Mucosa of gallbladder (tissue), 1 donor: ENCODE data around the gene GRK3. TPM values are rescaled to one million over a fixed set of nuclear protein-coding genes. Genes with fewer than 3 reads are reported as not detected.

Source experiments
- DNase-seq: peaks from one replicate; pipeline ENCODE4 v3.0.0-alpha.2; 2020; ENCODE audit warnings: low spot score
- total RNA-seq: library from RNA; stranded (reverse); gene quantifications from one replicate; pipeline ENCODE4 v1.2.1, GENCODE V29; 2021
- donor health status: DM: no; HTN: no; CAD: no.

Gene GRK3
- total RNA-seq, 1 donor from 2014 or later, result 7.3 TPM

GRCh38 chr22:25663654-25664053, 99.2 kb downstream of the GRK3 start:
- DNase-seq, result no peak

GRCh38 chr22:25666308-25666707, 101.8 kb downstream of the GRK3 start:
- peak; percentile 57 for DNase-seq

GRCh38 chr22:25668437-25668836, 104.0 kb downstream of the GRK3 start:
- no peak for DNase-seq

- DNase-seq, result no peak
These were observed 105.0 kb downstream of the GRK3 start for GRCh38 chr22:25669253-25670069.

- no peak for DNase-seq
These were observed 105.6 kb downstream of the GRK3 start for GRCh38 chr22:25670070-25670461.

GRCh38 chr22:25672289-25673084, 108.0 kb downstream of the GRK3 start:
- DNase-seq, result no peak

GRCh38 chr22:25673713-25674112, 109.2 kb downstream of the GRK3 start:
- no peak for DNase-seq

GRCh38 chr22:25677631-25678030, 113.2 kb downstream of the GRK3 start:
- no peak for DNase-seq

DNA sequence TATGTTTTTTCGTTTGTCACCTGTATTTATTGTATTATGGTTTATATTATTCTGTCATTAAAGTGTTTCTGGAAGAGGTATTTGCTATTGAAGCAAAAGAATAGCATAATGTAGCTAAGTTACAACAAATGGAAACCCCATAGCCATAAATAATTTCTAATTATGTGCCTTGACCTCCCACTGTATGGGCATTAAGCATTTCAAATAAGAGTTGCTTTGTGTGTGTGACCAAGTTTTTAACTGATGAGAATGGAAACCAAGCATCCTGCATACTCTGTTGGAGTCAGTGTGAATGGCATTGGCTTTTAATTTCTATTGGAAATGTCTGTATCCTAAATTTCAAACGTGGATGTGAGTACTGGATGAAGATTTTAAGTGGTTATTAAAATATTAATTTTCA, 115.6 kb downstream of the GRK3 start:
- no peak for DNase-seq

DNA sequence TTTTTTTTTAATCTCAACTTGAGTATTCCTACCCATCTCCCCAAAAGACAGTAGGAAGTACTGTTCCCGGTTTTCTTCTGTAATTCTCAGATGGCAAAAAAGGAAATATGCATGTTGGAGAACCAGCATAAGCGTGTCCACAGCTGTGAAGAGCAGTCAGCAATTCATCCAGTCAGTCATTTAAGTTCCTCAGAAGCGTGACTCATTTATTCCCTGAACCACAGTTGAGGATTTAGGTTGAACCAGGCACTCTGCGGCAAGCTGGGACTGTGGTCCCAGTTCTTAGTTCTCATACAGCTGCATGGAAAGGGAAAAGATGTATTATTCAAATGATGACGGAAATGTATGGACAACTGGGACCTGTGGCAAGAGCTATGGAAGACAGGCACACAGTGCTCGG, 116.5 kb downstream of the GRK3 start:
- DNase-seq, result no peak

GRCh38 chr22:25682109-25682508, 117.6 kb downstream of the GRK3 start:
- DNase-seq, result no peak

- no peak for DNase-seq
These were observed 124.2 kb downstream of the GRK3 start for GRCh38 chr22:25688627-25689026.

DNA sequence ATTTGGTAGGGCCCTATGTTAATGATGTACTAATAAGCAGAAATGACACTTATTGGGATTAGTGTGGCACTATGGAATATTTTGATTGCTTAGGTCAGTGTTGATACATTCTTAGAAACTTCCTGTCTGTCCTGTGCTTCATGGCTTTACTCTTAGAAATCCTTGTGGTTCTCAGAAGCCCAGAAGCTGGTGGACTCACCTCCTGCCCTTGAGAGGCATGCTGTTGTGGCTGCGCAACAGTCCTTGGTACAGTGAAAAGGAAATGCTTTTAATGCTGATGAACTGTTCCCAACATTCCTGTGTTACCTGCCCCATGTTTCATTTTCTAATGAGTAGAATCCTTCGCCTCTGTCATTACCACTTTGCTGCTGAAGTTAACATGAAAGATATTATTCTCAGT, 125.2 kb downstream of the GRK3 start:
- no peak for DNase-seq

GRCh38 chr22:25690798-25691197, 126.3 kb downstream of the GRK3 start:
- DNase-seq, result no peak

GRCh38 chr22:25692397-25693267, 128.2 kb downstream of the GRK3 start:
- DNase-seq, result no peak

DNA sequence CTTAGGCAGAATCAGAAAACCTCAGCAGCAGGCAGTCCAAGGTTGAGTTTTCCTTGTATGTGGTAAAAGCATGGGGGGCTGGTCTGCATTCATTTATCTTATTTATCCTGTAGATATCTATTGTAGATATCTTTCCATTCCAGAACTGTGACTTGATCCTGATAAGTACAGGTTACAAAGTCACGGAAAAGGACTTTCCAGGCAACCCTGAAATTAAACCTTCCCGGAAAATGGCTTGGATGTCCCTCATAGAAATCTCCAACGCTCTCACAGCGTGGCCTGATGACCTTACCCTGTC, 128.7 kb downstream of the GRK3 start:
- no peak for DNase-seq

DNA sequence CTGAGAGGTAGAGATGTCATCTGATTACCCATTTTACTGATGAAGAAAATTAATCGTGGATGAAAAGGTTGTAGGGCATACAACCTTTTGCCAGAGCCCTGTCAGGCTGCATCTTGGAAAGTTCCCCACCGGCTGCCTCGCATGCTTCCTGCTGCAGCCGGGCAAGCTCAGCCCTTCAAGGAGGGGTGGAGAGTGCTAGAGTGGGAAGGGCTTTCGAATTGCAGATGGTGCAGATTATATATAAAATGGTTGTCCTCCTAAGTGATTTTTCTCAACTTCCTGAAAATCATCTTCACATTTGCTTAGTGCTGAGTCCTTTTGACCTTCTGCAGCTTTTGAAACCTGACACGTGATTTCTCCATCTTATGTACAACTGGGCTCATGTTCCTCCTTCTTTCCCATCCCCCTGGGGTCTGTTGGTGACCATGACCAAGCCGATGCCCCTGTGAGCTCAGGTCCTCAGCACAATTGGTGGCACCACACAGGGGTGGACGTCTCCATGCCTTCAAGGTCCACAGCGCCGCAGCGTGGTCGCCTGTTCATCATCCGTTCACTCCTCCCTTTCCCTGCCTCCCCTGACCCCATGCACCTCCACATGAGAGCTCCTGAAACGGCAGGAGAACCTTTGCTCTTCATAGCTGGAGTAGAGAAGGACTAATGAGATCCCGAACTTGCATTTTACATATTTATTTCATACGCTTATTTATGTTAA, 129.9 kb downstream of the GRK3 start:
- no peak for DNase-seq

GRCh38 chr22:25695146-25695545, 130.7 kb downstream of the GRK3 start:
- no peak for DNase-seq

DNA sequence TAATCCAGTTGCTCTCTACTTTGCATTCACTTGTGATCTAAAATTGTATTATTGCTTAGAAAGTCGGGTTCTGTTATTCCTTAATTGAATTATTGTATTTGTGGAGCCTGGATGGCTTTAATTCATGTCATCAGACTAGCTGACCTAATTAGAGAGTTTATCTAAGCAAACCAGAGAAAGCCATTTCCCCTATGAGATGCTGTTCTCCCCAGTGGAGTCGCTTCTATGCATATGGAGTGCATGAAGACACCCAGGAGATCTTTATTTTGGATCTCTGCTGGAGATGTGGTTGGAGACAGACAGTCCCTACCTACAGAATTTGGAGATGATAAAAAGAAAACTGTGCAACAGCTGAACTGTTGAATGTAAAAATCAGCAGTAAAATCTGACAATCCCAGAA, 132.3 kb downstream of the GRK3 start:
- DNase-seq, result no peak

- no peak for DNase-seq
These were observed 132.7 kb downstream of the GRK3 start for GRCh38 chr22:25697181-25697664.

DNA sequence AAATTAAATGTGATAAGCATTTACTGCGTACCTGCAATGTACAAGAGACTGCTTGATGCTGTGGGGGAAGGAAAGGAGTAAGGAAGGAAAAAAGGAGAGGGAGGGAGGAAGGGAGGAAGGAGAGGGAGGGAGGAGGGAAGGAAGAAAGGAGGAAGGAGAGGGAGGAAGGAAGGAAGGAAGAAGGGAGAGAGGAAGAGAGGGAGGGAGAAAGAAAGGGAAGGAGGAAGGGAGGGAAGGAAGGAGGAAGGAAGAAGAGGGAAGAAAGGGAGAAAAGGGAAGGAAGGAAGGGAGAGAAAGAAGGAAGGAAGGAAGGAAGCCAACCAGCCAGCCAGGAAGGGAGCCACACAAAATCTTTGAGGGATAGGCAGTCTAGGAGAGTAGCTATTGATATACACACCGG, 133.5 kb downstream of the GRK3 start:
- no peak for DNase-seq

GRCh38 chr22:25698461-25698860, 134.0 kb downstream of the GRK3 start:
- no peak for DNase-seq
